GM03348 (cell line): Measurements from ENCODE around the gene DLGAP4.

Experiments
- DNase-seq: peaks from one replicate; pipeline ENCODE4 v3.0.0; 2012; ENCODE audit warnings: low spot score

The DLGAP4 gene

GRCh38 chr20:36569847-36570429 lies 263.8 kb downstream of the DLGAP4 start:
- DNase-seq, result peak; percentile 87

DNA sequence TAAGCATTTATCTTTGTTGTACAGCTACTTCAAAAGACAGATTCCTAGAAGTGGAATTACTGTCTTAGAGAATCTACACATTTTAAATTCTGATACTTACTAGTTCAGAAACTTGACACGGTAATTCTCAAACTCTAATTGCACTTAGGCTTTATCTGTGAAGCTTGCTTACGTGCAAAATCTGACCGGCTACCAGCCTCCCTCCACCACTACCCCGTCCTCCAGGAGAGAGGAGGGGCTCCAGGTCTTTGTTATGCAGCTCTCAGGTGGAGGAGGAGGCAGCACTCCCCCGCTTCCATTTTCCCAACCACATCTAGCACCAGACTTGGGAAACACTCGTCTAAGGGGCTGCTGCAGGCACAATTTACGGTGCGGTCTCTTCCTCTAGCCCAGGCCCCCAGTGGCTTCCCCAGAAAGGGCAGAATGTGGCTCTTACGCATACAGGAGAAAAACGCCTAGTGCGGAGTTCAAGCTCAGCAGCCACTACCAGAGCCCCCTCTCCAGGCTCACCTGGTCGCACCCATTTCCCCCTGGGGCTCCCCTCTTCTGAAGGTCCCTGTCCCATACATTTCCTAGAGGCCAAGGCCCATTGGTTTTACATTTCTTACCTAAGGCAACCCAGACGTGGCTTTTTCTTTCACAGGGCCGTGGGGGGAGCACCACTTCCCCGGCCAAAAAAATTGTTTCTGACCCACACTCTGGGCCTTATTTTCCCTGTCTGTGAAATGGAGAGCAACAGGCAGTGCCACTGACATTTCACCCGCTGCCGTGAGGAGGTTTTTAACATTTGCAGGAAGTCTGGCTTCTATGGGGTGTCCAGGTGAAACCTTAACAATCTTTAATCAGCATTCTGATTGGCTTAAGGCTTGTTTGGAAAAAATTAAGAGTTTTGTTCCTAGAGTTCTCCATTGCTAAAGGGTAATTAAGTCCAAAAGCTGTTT lies 265.7 kb downstream of the DLGAP4 start:
- no peak for DNase-seq

GRCh38 chr20:36572701-36573102 lies 266.6 kb downstream of the DLGAP4 start:
- DNase-seq, result peak; percentile 25

- peak; percentile 97 for DNase-seq
Measured at GRCh38 chr20:36573103-36573797, 267.1 kb downstream of the DLGAP4 start, which contains the start of gene TGIF2. Gene TGIF2, plus strand, starts transcription at chr20:36573597. Its CDS starts 5,178 bp downstream, at chr20:36578775.

- peak; percentile 58 for DNase-seq
Measured at GRCh38 chr20:36573798-36574365, 267.7 kb downstream of the DLGAP4 start.

- peak; percentile 61 for DNase-seq
Measured at GRCh38 chr20:36574366-36575135, 268.4 kb downstream of the DLGAP4 start.

- no peak for DNase-seq
Measured at GRCh38 chr20:36576081-36576445, 269.9 kb downstream of the DLGAP4 start.
